K562 (cell line): ENCODE measurements around the gene LMAN1. TPM values are rescaled to one million over a fixed set of nuclear protein-coding genes. Genes with fewer than 3 reads are reported as not detected.

ENCODE experiments used
- CHD1 ChIP-seq: fragments of 200-600 bp; sonication (generic); IDR thresholded peaks from one replicate; pipeline ENCODE4 v1.6.1; 2012; ENCODE audit warnings: mild to moderate bottlenecking, moderate library complexity, low read length, inconsistent platforms
- EP400 ChIP-seq: fragments of 450-650 bp; IDR thresholded peaks from 2 replicates; pipeline ENCODE4 v1.6.1; 2017; ENCODE audit warnings: antibody characterized with exemption, mild to moderate bottlenecking, moderate library complexity
- ETS2 ChIP-seq: IDR thresholded peaks from 2 replicates; pipeline ENCODE4 v1.6.1; 2016; ENCODE audit warnings: borderline replicate concordance, missing genetic modification characterization, mild to moderate bottlenecking, moderate library complexity, missing compliant biosample characterization; ENCODE audit not compliant: poor library complexity, severe bottlenecking
- POLR2H ChIP-seq: IDR thresholded peaks from 2 replicates; pipeline ENCODE4 v1.6.1; 2016; ENCODE audit warnings: missing genetic modification characterization, low read depth, mild to moderate bottlenecking, control low read depth, missing compliant biosample characterization, moderate library complexity
- ZC3H11A ChIP-seq: IDR thresholded peaks from 2 replicates; pipeline ENCODE4 v1.6.1; 2012; ENCODE audit warnings: low read depth, low read length, improper control_type of control experiment
- ZNF764 ChIP-seq: fragments of 250-450 bp; sonication (Bioruptor Pico); IDR thresholded peaks from 2 replicates; pipeline ENCODE4 v1.4.0; 2020; ENCODE audit warnings: low read depth, mild to moderate bottlenecking, moderate library complexity
- ZNF780A ChIP-seq: fragments of 250-450 bp; sonication (Bioruptor Pico); IDR thresholded peaks from 2 replicates; pipeline ENCODE4 v1.5.0; 2021; ENCODE audit warnings: mild to moderate bottlenecking
- polyA plus RNA-seq, 8 experiments: library from polyadenylated mRNA; depleted of rRNA in 4 of 8; stranded (reverse) in 5 of 8; unstranded in 3 of 8; fragments of >200 nt; fragmentation: Nextera tagmentation in 2 of 8; fragmentation: Illumina TruSeq in 1 of 8; extraction: Ambion mirVana in 2 of 8; extraction: Trizol in 1 of 8; gene quantifications; 2 replicates each; pipeline versions ENCODE4 v1.2.1 to v1.2.3, GENCODE V29; 2011 to 2014; ENCODE audit warnings: inconsistent platforms in 1 of 8, missing spikeins in 1 of 8
- total RNA-seq, 7 experiments: library from RNA; depleted of rRNA in 6 of 7; stranded (reverse); fragments of >200 nt in 6 of 7; fragmentation: Illumina TruSeq in 2 of 7; extraction: Trizol in 2 of 7; gene quantifications; 2 replicates each; pipeline versions ENCODE4 v1.2.1 to v1.2.3, GENCODE V29; 2011 to 2021; ENCODE audit warnings: low replicate concordance in 1 of 7
- TF ChIP-seq, protein P1 (sequence below): fragments of 450-650 bp; IDR thresholded peaks from 2 replicates; pipeline ENCODE4 v1.6.1; 2014; ENCODE audit warnings: low read depth, mild to moderate bottlenecking, moderate library complexity, borderline replicate concordance
- TF ChIP-seq, protein P2 (sequence below): fragments of 450-650 bp; conservative IDR thresholded peaks from 2 replicates; pipeline ENCODE4 v1.6.1; 2016; ENCODE audit warnings: missing genetic modification characterization, low read depth, mild to moderate bottlenecking, control low read depth, missing compliant biosample characterization

Gene LMAN1
- total and polyA plus RNA-seq, 9 of the 15 experiments (the other 6 are each of a cell fraction or from before 2014, with no cell fraction given): 18.8 to 108 (median 71.2) TPM

DNA sequence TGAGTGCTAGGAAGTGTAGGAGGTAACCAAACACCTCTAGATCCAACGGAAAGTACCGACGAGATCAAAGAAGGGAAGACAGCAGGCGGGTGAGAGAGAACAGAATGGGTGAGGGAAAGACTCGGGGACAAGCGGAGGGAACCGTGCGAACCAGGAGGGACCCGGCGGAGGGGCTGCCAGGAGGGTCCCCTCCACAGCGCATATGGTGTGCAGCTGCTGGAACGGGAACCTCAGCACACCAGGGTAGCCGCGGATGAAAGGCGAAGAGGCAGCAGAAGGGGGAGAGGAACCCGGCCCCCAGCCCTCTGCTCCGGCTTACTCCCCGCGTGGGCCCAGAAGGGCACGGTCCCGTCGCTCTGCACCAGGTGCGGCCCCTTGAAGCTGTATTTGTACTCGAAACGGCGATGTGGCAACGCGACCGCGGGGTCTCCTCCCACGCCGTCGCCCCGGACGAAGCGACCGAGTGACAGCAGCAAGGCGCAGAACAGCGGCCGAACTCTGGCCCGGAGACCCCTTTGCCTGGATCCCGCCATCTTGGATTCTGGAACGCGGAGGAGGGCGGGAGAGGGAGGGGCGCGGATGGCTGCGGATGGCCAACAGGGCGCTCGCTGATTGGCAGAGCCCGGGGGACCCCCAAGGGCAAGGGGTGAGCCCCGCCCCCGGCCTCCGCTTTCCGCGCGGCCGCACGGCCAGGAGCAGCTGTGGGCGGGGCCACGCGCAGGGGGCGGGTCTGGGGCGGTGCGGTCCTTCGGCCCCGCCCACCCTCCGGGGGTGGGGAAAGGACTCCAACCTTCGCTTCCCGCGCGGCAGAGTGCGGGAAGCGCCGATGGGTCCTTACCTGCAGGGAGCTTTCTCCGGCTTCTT, at the start of gene LMAN1 (continued):
- TF ChIP-seq POLR2H: peak; percentile 42
- no peak for TF ChIP-seq ZNF764 (CRISPR knock-in tag)
- TF ChIP-seq EP400: peak; percentile 83
- TF ChIP-seq, protein P1, sequence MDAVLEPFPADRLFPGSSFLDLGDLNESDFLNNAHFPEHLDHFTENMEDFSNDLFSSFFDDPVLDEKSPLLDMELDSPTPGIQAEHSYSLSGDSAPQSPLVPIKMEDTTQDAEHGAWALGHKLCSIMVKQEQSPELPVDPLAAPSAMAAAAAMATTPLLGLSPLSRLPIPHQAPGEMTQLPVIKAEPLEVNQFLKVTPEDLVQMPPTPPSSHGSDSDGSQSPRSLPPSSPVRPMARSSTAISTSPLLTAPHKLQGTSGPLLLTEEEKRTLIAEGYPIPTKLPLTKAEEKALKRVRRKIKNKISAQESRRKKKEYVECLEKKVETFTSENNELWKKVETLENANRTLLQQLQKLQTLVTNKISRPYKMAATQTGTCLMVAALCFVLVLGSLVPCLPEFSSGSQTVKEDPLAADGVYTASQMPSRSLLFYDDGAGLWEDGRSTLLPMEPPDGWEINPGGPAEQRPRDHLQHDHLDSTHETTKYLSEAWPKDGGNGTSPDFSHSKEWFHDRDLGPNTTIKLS: peak; percentile 85; the same call in 1 of the 2 replicates
- no peak for TF ChIP-seq ZNF780A
- TF ChIP-seq ETS2 (tag): no peak
- TF ChIP-seq, protein P2, sequence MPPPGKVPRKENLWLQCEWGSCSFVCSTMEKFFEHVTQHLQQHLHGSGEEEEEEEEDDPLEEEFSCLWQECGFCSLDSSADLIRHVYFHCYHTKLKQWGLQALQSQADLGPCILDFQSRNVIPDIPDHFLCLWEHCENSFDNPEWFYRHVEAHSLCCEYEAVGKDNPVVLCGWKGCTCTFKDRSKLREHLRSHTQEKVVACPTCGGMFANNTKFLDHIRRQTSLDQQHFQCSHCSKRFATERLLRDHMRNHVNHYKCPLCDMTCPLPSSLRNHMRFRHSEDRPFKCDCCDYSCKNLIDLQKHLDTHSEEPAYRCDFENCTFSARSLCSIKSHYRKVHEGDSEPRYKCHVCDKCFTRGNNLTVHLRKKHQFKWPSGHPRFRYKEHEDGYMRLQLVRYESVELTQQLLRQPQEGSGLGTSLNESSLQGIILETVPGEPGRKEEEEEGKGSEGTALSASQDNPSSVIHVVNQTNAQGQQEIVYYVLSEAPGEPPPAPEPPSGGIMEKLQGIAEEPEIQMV (tag): no peak
- peak; percentile 94 for TF ChIP-seq CHD1
- no peak for TF ChIP-seq ZC3H11A
